Measurements from ENCODE around the gene LYSMD1.

DNA sequence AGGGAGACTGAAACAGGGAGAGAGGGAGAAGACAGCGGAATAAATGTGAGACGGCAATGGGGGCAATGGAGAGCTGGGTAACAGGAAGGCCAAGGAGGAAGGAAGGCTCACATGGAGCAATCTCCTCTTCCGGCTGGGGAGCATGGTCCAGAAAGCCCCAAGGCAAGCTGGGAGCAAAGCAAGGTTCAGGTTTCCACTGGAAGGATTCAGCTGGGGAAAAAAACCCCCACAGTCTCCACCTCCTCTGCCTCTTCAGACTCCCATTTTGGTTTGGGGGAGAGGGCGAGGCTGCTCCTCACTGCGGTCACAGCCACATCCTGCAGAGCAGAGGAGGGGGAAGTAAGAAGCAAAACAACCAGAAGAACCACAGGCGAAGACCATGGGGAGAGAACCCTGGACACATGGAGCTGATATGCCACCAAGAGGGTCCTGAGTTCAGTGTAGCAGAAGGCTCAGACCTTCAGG, 8.6 kb downstream of the LYSMD1 start:
- TF ChIP-seq, protein P1, sequence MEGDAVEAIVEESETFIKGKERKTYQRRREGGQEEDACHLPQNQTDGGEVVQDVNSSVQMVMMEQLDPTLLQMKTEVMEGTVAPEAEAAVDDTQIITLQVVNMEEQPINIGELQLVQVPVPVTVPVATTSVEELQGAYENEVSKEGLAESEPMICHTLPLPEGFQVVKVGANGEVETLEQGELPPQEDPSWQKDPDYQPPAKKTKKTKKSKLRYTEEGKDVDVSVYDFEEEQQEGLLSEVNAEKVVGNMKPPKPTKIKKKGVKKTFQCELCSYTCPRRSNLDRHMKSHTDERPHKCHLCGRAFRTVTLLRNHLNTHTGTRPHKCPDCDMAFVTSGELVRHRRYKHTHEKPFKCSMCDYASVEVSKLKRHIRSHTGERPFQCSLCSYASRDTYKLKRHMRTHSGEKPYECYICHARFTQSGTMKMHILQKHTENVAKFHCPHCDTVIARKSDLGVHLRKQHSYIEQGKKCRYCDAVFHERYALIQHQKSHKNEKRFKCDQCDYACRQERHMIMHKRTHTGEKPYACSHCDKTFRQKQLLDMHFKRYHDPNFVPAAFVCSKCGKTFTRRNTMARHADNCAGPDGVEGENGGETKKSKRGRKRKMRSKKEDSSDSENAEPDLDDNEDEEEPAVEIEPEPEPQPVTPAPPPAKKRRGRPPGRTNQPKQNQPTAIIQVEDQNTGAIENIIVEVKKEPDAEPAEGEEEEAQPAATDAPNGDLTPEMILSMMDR (IDR thresholded peaks at IDR 0.05) = no peak
- TF ChIP-seq POLR2A (IDR thresholded peaks at IDR 0.05) = no peak

Data from thyroid gland (tissue), 4 donors.